Spleen (tissue), 11 donors: Measurements from ENCODE around the gene CEP131. TPM values are rescaled to one million over a fixed set of nuclear protein-coding genes. Genes with fewer than 3 reads are reported as not detected.

Experiments
- DNase-seq: peaks from one replicate; pipeline ENCODE4 v3.0.0-alpha.2; 2020
- H3K27ac ChIP-seq, 8 donors: fragments of 200-600 bp; sonication (generic) in 7 of 8; 1 replicate in 4 of 8; 2 replicates in 4 of 8; pipeline versions ENCODE4 v1.5.0 to v1.8.0; 2016 to 2021; ENCODE audit warnings: inconsistent platforms in 4 of 8, mild to moderate bottlenecking in 4 of 8, moderate library complexity in 1 of 8
- H3K27me3 ChIP-seq, 7 donors: fragments of 200-600 bp; sonication (generic) in 6 of 7; replicated peaks in 1 of 7; 1 replicate in 4 of 7; 2 replicates in 3 of 7; pipeline versions ENCODE4 v1.5.0 to v1.8.0; 2016 to 2021; ENCODE audit warnings: inconsistent platforms in 3 of 7, mild to moderate bottlenecking in 1 of 7
- H3K36me3 ChIP-seq, 6 donors: fragments of 200-600 bp; sonication (generic) in 5 of 6; 1 replicate in 4 of 6; 2 replicates in 2 of 6; pipeline versions ENCODE4 v1.5.0 to v1.8.0; 2016 to 2021; ENCODE audit warnings: inconsistent platforms in 2 of 6
- H3K4me1 ChIP-seq, 6 donors: fragments of 200-600 bp; sonication (generic) in 5 of 6; 1 replicate in 3 of 6; 2 replicates in 3 of 6; pipeline versions ENCODE4 v1.5.0 to v1.8.0; 2016 to 2021; ENCODE audit warnings: inconsistent platforms in 3 of 6
- H3K4me3 ChIP-seq, 8 donors: fragments of 200-600 bp; sonication (generic) in 7 of 8; 1 replicate in 4 of 8; 2 replicates in 4 of 8; pipeline versions ENCODE4 v1.5.0 to v1.8.0; 2016 to 2021; ENCODE audit warnings: inconsistent platforms in 4 of 8, mild to moderate bottlenecking in 4 of 8, moderate library complexity in 2 of 8
- H3K9me3 ChIP-seq, 8 donors: fragments of 200-600 bp; sonication (generic) in 7 of 8; 1 replicate in 4 of 8; 2 replicates in 4 of 8; pipeline versions ENCODE4 v1.5.0 to v1.8.0; 2016 to 2021; ENCODE audit warnings: inconsistent platforms in 4 of 8
- POLR2A ChIP-seq, 3 donors: fragments of 450-650 bp; IDR thresholded peaks; one replicate each; pipeline ENCODE4 v1.5.1; 2017; ENCODE audit warnings: antibody characterized with exemption in 3 of 3, mild to moderate bottlenecking in 1 of 3
- POLR2AphosphoS5 ChIP-seq, 3 donors: sonication (generic); formaldehyde crosslinking; IDR thresholded peaks; one replicate each; pipeline ENCODE4 v1.5.1; 2017; ENCODE audit warnings: antibody characterized with exemption in 3 of 3
- WGBS, 5 donors: extraction: QIAGEN DNeasy Blood & Tissue Kit in 3 of 5; methylation state at CpG; one replicate each; pipeline versions ENCODE4 v1.1.5 to v1.1.7; 2013 to 2018; 5-methylcytosine and 5-hydroxymethylcytosine counted together
- intact Hi-C: fragments of 100-400 bp; cut with DNase I; formaldehyde crosslinking; loops from one replicate; pipeline ENCODE4 v1.15.0; 2023; ENCODE audit warnings: low total_unique reads
- polyA plus RNA-seq, 3 donors: library from polyadenylated mRNA; stranded (reverse); fragments of 200-250 nt; gene quantifications; one replicate each; pipeline ENCODE4 v1.2.1, GENCODE V29; 2013
- total RNA-seq, 7 donors: library from RNA; depleted of rRNA in 3 of 7; stranded (reverse); fragments of >200 nt in 3 of 7; fragmentation: NEBNext Ultra II Directional in 4 of 7; extraction: Animal tissue kit (Norgen Biotek cat#: 25700) in 4 of 7; gene quantifications; one replicate each; pipeline versions ENCODE4 v1.1.0 to v1.2.1, GENCODE V29; 2016 to 2021
- TF ChIP-seq, protein P1 (sequence below), 11 experiments: fragments of 200-600 bp in 7 of 11; fragments of 450-650 bp in 4 of 11; sonication (generic) in 4 of 11; IDR thresholded peaks in 8 of 11; conservative IDR thresholded peaks in 3 of 11; 1 replicate in 7 of 11; 2 replicates in 4 of 11; pipeline versions ENCODE4 v1.4.0 to v1.8.0; 2016 to 2021; ENCODE audit warnings: antibody characterized with exemption in 11 of 11, inconsistent platforms in 4 of 11, mild to moderate bottlenecking in 1 of 11
- donor health status: healthy with polysubstance abuse.
- donor health status: DM: no; HTN: no; CAD: no; lungs with moderate emphysema.
- donor health status: DM: no; HTN: no; CAD: no.
- donor health status: Bipolar disorder and iron deficiency.
- donor health status: healthy.
- donor health status: DM: no; HTN: no; CAD: no.
- donor health status: DM: yes; HTN: yes; CAD: no.

CEP131 gene
- total and polyA plus RNA-seq, 10 donors, result 8.5 to 26.7 (median 13.3) TPM

DNA sequence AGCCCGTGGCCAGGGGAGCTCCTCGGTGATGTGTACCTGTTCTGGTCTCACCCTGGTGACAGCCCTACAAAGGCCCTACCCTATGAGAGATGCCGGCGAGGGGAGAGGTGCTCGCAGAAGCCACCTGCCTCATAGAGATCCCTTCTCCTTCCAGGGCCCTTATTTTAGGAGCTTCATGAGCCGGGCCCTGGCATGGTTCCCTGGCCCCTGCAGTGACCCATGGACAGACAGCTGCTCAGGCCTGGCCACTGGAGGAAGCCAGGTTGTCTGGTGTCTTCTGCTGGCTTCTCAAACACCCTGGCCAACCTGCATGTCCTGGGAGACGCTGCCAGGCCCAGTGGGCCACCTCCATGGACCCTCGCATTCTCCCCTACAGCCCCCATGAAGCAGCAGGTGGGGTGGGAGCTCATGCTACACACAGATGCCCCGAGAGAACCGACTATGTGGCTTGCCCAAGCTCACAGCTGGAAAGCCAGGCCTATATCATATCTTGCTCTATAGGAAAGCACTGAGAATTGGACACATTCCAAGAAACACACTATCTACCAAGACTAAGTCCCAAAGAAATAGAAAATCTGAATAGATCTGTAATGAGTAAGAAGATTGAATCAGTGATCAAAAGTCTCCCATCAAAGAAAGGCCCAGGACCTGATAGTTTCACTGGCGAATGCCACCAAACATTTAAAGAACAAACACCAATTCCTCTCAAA is 49.6 kb downstream of the CEP131 start:
- Histone ChIP-seq H3K4me1 (peaks cover 0 to 10% (median 0%) of the 10 kb centered on the region in 6 donors), H3K9me3 (peaks cover 0 to 10% (median 3%) of the 10 kb centered on the region in 8 donors), H3K27me3 (no peaks in the 10 kb centered on the region), H3K4me3 (no peak overlapping the region), H3K27ac (no peak overlapping the region), H3K36me3 (no peaks in the 10 kb centered on the region)
- TF ChIP-seq POLR2A (IDR thresholded peaks at IDR 0.05), result no peak
- TF ChIP-seq, protein P1, sequence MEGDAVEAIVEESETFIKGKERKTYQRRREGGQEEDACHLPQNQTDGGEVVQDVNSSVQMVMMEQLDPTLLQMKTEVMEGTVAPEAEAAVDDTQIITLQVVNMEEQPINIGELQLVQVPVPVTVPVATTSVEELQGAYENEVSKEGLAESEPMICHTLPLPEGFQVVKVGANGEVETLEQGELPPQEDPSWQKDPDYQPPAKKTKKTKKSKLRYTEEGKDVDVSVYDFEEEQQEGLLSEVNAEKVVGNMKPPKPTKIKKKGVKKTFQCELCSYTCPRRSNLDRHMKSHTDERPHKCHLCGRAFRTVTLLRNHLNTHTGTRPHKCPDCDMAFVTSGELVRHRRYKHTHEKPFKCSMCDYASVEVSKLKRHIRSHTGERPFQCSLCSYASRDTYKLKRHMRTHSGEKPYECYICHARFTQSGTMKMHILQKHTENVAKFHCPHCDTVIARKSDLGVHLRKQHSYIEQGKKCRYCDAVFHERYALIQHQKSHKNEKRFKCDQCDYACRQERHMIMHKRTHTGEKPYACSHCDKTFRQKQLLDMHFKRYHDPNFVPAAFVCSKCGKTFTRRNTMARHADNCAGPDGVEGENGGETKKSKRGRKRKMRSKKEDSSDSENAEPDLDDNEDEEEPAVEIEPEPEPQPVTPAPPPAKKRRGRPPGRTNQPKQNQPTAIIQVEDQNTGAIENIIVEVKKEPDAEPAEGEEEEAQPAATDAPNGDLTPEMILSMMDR (IDR thresholded peaks at IDR 0.05 in 8 of 11, conservative IDR thresholded peaks at IDR 0.05 in 3 of 11), result no peak
- TF ChIP-seq POLR2AphosphoS5 (IDR thresholded peaks at IDR 0.05), result no peak
- intact Hi-C loops, result no loop called here
- no peak for DNase-seq
- WGBS, 5 donors, result 81 to 94% (median 90%) methylated on average over 10 to 11 of the region's 11 CpGs

DNA sequence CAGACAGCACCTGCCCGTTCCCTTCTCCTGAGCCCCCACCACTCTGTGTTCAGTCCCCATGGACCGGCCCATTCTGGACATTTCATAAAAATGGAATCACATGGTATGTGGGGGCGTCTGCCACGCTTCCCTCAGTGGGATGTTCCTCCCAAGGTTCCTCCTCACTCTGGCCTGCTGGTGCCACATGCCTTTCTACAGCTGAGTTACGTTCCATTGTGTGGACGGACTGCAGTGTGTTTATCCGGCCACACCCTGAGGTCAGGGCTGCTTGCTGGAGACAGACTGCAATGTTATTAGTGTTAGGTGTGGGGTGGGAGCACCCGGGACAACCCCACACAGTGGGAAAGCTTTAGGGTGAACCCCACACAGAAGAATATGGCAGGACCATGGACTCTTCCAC is 50.8 kb downstream of the CEP131 start:
- TF ChIP-seq, protein P1 (IDR thresholded peaks at IDR 0.05 in 8 of 11, conservative IDR thresholded peaks at IDR 0.05 in 3 of 11), result no peak
- TF ChIP-seq POLR2AphosphoS5 (IDR thresholded peaks at IDR 0.05) (peak in 2 of 3 donors; percentile 39 to 50), POLR2A (IDR thresholded peaks at IDR 0.05) (no peak)
- DNase-seq, result no peak
- H3K9me3 ChIP-seq, result peaks cover 0 to 10% (median 3%) of the 10 kb centered on the region in 8 donors
- no peaks in the 10 kb centered on the region for H3K36me3 ChIP-seq
- peaks cover 0 to 10% (median 0%) of the 10 kb centered on the region in 6 donors for H3K4me1 ChIP-seq
- no peak overlapping the region for H3K4me3 ChIP-seq
- no peak overlapping the region for H3K27ac ChIP-seq
- H3K27me3 ChIP-seq, result peaks cover 0 to 9% (median 4%) of the 10 kb centered on the region in 7 donors
- WGBS, 5 donors, result 54 to 67% (median 65%) methylated on average over 8 of the region's 8 CpGs
- intact Hi-C loops, result no loop called here

DNA sequence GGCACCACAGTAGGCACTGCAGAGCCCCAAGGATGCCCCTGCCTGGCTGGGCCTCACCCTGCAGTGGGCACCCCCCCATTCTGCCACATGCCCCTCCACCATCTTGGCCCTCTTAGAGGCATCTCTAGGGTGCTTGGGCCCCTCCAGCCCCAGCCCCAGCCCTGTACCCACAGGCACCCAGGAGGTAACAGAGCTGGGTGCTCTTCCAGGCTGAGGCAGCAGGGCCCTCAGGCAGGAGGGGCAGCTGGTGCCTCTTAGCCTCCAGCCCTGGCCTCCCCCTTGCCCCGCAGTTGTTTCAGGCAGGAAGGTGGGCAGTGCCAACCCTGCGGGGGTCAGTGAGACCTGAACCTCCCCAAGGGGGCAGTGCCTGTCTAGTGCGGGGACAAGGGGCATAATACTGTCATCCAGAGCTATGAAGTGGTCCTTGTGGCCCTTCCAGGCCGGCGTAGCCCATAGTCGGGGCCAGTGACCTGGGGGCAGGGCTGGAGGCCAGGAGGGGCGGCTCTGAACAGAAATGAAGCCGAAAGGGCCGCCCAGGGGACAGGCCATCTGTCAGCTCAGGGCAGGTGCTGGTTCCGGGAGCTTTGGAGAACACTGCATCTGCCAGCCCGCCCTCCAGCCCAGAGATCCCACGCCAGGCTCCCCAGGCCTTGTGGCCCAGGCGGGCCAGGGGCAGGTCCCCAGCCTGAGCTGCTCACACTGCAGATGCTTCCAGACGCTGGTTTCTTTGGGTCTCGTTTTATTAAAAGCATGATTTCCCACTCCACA is 51.9 kb downstream of the CEP131 start:
- H3K9me3 ChIP-seq, result peaks cover 0 to 10% (median 3%) of the 10 kb centered on the region in 8 donors
- DNase-seq, result no peak
- H3K4me3 ChIP-seq, result no peak overlapping the region
- H3K27me3 ChIP-seq, result peaks cover 0 to 18% (median 10%) of the 10 kb centered on the region in 7 donors
- H3K4me1 ChIP-seq, result peaks cover 0 to 14% (median 2%) of the 10 kb centered on the region in 6 donors
- no peak overlapping the region for H3K27ac ChIP-seq
- 90 to 94% (median 92%) methylated on average over 14 to 15 of the region's 15 CpGs for WGBS, 5 donors
- intact Hi-C loops, result no loop called here
- no peaks in the 10 kb centered on the region for H3K36me3 ChIP-seq
- TF ChIP-seq POLR2AphosphoS5 (IDR thresholded peaks at IDR 0.05), result no peak
- TF ChIP-seq, protein P1 (IDR thresholded peaks at IDR 0.05 in 8 of 11, conservative IDR thresholded peaks at IDR 0.05 in 3 of 11), result no peak
- no peak for TF ChIP-seq POLR2A (IDR thresholded peaks at IDR 0.05)

DNA sequence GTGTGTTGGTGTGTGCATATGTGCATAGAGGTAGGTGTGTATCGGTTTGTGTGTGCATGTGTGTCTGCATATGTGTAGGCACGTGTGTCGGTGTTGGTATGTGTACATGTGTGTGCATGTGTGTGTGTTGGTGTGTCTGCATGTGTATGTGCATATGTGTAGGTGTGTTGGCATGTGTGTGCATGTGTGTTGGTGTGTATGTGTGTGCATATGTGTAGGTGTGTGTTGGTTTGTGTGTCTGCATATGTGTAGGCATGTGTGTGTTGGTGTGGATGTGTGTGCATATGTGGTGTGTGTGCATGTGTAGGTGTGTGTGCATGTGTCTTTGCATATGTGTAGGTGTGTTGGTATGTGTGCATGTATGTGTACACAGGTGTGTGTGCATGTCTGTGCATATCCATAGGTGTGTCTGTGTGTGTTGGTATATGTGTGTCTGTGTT is 52.9 kb downstream of the CEP131 start:
- Histone ChIP-seq H3K27ac (no peak overlapping the region), H3K36me3 (no peaks in the 10 kb centered on the region), H3K27me3 (peaks cover 0 to 28% (median 19%) of the 10 kb centered on the region in 7 donors), H3K9me3 (peaks cover 0 to under 1% (median 0%) of the 10 kb centered on the region in 8 donors), H3K4me3 (no peak overlapping the region), H3K4me1 (peaks cover 4 to 24% (median 10%) of the 10 kb centered on the region in 6 donors)
- DNase-seq, result no peak
- TF ChIP-seq, protein P1 (IDR thresholded peaks at IDR 0.05 in 8 of 11, conservative IDR thresholded peaks at IDR 0.05 in 3 of 11), result no peak
- TF ChIP-seq POLR2AphosphoS5 (IDR thresholded peaks at IDR 0.05), result no peak
- no peak for TF ChIP-seq POLR2A (IDR thresholded peaks at IDR 0.05)
- intact Hi-C loops, result no loop called here
- WGBS, 5 donors, result 77 to 100% (median 97%) methylated on average over 3 of the region's 3 CpGs
